Measurements from ENCODE around the gene MYH2.
"Not testable (repeated sequence)": the region's sequence is repeated elsewhere in the genome, so short reads cannot be mapped to it uniquely, and the experiment has no call there.

MYH2 gene

DNA sequence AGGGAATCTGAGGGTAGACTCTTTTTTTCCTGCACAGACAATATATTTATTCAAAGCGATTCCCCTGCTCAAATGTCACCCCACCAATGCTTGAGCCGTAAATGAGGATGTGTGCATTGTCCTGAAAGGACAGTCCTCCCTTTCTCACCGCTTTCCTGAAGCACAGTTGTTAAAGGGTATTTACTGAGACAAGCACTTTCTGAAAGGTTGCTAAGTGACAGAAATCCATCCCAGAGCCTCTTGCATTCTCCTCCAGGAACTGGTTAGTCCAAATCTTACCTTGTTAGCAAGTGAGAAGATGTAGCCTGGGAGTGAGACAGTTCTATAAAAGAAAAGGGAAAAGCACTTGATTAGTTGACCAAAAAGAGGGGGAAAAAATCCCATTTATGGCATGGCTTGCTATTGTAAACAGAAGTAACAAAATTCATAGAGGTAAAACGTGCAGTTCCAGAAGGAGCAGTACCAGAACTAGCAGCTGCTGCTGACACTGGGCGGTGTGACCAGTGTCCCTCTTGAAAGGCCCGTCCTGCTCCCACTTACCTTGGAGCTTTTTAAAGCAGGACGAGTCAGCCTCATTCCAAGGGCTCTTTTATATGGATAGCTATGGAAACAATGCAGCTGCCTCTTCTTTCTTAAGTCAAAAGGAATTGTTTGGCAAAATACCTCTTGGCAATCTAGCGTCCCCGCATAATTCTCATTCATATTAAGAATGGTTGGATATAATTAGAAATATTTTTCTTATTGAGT lies at the start of gene MYH2:
MYH2 (minus strand) TSS at position 563 of the 747 bp plus-strand sequence. CDS start 1,738 bp downstream, outside the sequence.
- DNase-seq (ENCODE audit: low read depth in 2 of 2): no peak

DNA sequence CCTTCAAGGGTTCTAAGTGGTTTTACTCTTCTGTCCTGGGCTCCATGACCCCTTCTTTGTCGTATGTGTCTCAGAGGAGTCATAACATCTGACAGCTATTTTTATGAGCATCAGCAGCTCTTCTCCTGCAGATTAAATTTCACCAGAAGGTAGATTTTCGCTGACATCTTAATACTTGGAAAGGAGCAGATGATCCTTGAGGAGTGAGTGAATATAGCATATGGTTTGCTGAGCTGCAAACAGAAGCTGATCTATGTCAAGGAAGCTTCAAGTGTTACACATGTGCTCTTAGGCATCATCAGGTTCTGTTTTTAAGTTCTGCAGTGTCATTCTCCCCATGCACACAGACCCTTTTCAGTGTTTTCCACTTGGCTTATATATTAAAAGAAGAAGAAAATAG lies 49.2 kb upstream of the MYH2 start:
- no peak for DNase-seq (ENCODE audit: low read depth in 2 of 2)

DNA sequence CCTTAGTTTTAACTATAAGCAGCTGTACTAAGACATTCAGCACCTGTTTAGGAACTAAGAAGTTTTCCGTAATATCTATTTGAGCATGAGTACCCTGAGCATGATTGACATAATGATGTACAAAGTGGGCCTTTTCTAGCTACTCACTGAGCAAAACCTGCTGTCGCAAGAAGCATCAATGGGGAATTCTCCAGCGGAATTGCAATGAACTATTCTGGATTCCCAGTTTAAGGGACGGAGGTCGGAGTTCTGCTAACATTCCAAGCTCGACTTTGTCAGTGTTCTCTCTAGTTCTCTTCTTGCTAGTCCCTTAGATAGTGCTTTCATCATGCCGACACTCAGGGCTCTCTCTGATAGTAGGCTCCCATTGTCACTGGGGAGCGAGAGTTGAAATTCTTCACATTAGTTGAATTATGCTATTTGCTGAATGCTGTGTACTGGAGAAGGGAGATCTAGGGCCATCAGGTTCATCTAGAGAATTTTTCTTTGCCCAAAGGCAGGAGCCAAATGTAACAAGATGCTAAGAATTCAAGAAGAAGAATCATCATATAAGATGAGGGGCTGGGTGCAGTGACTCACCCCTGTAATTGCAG lies 40.2 kb upstream of the MYH2 start:
- DNase-seq (ENCODE audit: low read depth in 2 of 2): no peak

DNA sequence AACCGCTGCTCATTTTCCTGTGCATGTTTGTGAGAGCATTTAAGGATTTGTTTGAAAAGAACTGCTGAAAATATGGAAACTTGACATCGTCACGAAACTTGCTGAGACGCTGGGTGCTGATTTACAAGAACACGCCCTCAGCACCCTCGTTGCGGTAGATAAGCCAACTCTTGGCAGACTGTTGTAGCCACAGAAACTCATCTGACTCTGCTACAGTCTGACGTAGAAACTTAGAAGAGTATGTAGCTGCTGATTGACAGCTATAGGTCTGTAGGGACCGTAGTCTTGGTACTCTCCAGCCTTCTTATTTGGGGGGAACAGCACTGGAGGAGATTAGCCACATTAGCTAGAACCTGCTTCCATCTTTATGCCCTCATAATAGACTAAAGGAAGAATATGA lies 36.1 kb upstream of the MYH2 start:
- DNase-seq (ENCODE audit: low read depth in 2 of 2): no peak

DNA sequence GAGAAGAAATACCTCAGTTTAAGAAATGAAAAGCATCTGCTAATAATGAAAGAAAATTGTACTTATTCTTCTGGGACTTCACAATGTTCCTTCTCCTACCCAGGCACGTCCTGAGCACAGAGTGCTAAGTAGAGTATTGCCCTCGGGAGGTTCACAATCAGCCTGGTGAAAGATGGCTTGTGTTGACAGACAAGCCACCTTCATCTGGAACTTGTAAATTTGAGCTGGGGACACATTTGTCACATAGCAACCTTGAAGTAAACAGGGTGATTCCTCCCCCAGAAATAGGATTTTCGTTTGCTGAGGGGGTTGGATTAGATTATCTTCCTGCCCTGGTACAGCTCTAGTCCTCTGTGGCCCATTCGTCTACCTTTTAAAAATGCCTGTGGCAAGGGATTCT lies 34.4 kb upstream of the MYH2 start:
- DNase-seq (ENCODE audit: low read depth in 2 of 2): no peak

DNA sequence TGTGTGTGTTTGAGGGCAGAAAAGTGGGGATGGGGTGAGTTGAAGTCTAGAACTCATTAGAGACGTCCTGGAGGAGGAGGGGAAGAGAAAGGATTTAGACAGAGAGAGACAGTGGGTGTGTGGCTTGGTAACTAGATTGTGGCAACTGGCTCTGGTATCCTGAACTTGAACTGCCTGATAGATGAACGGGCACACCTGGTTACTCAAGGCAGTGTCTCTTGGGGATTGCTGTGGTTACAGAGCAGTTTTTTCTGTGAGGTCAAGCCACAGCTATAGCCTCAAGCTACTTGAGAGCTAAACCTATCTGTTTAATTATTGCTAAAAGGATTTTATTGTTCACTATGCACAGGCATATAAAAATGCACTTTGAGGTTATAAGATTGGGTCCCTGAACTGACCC lies 29.8 kb upstream of the MYH2 start:
- no peak for DNase-seq (ENCODE audit: low read depth in 2 of 2)

DNA sequence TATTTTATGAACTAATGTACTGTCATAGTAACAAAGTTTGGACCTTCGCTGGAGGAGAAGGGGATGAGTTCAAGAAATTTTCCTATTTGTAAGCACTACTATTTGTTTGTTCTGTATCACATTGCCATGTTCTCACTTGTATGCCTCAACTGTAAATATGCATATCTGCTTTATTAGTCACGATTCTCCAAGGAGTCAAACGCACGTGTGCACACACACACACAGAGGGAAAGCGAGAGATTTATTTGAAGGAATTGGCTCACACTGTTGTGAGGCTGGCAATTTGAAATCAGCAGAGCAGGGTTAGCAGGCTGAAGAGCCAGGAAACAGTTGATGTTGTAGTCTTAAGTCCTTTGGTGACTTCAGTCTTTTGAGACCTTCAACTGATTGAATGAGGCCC lies 24.9 kb upstream of the MYH2 start:
- no peak for DNase-seq (ENCODE audit: low read depth in 2 of 2)

DNA sequence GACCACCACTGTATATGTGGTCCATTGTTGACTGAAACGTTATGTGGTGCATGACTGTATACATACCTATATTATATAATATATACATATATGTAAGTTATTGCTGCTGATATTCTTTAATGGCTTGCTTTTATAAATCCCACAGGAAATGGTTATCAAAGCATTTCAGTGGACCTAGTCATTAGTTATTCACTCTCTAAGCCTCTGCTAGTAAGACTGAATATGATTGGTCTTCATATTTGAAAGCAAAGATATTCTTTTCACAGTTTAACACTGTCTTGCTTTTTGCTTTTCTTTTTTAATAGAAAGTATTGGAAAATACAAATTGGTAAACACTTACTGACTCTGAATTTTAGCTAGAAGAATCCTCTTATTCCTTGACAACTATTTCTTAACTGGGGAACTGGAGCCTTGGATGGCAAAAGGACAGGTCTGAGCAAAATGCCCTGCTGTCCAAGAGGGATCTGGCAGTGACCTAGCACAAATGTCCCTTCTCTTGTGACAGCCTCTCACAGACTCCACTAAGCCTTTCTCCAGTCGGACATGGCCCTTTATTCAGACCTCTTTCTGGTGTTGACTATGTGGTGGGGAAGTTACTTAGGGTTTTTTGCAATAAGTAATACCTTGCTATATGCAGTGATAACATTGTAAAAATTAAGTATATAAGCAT lies 14.7 kb upstream of the MYH2 start:
- no peak for DNase-seq (ENCODE audit: low read depth in 2 of 2)

DNA sequence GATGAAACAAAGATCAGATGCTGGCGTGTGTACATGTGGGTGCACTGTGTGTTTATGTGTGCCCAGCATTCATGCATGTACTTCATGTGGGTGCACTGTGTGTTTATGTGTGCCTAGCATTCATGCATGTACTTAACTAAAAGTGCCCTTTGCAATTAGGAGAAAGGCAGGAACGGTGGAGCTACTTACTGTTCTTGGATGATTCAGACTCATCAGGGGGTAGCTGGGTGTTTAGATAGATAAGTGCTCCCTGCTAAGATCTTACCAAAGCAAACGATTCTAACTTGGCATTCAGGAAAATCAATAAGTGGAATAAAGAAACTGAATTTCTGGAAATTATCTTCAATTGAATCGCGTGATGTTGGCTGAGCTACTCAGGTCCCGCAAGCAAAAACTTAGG lies 8.6 kb upstream of the MYH2 start:
- DNase-seq (ENCODE audit: low read depth in 2 of 2): no peak

DNA sequence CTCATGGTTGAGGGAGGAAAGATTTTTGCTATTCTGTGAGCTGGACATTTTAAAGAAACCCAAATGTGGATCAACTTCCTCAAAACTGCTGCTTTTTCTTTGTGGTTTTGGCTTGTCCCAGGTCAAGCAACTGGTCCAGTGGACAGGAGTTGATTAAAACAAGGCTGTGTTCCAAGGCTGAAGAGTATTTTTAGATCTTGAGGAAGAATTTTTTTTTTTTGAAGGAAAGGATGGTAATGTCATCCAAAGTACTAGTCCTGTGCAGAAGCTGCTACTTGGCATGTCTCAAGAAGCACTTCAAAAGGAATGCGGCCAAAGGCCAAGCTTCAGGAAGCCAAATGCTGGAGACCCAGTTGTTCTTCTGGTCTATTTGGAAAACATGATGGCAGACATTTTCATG lies 8.0 kb upstream of the MYH2 start:
- no peak for DNase-seq (ENCODE audit: low read depth in 2 of 2)

DNA sequence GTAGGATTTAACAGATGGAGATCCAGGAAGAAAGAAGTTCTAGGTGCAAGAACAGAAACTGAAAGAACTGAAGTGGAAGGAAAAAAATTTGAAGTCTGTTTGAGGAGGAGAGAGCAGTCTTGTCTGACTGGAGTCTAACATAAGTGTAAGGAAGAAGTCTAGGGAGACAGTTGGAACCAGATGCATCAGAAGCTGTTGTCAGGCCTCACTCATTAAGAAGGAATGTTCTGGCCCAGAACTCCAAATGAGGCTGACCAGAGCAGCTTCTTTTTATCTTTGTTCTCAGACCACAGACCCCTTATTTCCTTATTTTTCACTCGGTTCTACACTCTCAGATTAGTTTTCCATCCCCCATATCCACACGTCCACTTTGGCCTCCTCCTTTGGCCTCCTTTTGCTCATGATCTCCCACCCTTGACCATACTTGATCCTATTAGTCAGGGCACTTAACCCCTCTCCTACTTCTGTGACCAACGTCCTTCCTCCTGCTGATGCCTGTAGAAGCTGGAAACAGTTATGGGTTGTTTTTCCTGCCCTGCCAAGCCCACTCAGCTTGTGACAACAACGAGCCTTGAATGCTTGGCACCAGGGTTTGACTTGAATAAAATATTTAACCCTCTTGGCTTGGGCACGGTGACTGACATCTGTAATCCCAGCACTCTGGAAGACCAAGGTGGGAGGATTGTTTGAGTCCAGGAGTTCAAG lies 7.0 kb upstream of the MYH2 start:
- DNase-seq (ENCODE audit: low read depth in 2 of 2): no peak

DNA sequence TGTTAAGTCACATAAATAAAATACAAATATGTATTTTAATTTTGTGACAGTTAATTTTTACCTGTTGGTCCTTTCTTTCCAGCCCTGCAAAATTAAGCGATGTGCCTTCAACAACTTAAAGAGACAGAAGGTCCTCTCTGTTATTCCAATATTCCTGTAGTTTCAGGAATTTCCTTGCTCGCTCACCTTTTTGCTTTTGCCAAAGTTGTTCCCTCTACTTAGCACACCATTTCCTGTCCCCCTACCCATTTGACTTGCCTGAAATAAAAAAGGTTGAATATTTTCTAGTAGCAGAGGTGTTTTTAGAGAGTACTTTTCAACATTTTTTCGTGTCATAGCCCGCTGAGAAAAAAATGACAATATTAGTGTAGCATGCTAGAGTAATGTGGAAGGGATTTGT lies 556 bp upstream of the MYH2 start:
- DNase-seq (ENCODE audit: low read depth in 2 of 2): no peak

DNA sequence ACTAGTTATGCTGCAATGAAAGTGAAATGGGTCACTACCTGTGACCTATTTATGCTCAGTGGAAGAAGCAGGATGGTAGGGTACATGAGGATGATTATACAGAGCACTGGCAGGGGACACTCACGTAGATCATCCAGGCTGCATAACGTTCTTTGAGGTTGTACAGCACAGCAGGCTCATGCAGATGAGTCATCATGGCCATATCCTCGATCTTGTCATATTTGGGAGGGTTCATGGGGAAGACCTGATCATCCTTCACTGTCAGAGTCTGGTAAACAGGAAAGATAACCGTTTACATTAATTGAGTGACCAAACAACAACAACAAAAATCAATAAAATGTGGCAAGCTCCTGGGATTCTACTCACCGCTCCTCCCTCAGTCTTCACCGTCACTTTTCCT lies 2.1 kb downstream of the MYH2 start:
- no peak for DNase-seq (ENCODE audit: low read depth in 2 of 2)

DNA sequence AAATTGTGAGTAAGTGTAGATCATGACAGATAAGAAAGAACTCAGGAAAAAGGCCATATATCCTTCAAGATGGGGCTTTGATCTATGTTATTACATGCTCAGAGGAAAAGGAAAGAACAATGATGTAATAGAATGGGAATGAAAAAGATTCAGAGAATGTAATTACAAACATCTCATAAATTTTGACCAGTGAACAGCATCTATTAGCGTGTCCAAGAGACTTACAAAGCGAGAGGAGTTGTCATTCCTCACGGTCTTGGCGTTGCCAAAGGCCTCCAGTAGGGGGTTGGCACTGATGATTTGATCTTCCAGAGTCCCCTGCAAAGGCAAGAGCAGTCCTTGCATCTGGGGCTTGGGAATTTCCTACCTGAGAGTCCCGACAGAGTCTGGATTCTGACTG lies 6.0 kb downstream of the MYH2 start:
- not testable (repeated sequence) for DNase-seq (ENCODE audit: low read depth in 2 of 2)

DNA sequence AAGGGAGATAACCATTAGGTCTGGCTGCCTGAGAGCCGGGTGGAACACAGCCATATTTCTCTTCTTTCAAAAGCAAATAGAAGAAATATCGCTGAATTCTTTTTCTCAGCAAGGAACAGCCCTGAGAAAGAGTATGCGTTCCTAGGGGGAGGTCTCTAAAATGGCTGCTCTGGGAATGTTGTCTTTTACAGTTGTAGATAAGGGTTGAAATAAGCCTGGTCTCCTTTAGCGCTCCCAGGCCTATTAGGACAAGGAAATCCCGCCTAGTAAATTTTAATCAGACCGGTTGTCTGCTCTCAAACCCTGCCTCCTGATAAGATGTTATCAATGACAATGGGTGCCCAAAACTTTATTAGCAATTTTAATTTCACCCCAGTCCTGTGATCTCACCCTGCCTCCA lies 8.3 kb downstream of the MYH2 start:
- DNase-seq (ENCODE audit: low read depth in 2 of 2): not testable (repeated sequence)

DNA sequence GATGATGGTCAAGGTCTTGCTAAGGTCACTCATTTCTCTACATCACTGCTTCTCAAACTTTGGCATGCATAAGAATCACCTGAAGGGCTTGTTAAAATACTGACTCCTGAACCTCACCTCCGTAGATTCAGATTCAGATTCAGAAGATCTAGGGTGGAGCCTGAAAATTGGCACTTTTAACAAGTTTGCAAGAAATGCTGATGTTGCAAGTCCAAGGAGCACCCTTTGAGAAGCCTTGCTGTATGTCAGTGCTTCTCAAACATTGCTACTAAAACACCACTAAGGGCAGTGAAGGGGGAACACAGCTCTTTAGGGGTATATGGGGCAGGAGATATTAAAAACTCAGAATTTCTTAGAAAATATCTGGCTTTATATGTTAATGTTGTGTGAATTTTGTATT lies 17.4 kb downstream of the MYH2 start:
- DNase-seq (ENCODE audit: low read depth in 2 of 2): no peak

DNA sequence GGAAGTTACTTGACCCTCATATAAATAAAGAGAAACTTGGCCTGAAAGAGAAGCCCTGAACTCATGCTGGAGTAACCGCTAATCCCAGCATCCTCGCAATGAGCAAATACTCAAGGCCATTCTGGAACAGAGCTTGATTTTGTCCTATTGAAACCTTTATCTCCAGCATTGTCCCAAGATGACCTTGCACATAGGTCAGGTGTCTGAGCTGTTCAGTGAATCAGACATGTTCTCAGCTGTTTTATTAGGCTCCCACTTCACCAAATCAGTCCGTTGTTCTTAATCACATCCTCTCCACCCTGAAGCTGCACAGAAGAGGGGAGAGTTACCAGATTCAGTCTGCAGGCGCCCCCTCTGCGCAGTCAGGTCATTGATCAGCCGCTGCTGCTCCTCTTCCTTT lies 22.0 kb downstream of the MYH2 start:
- no peak for DNase-seq (ENCODE audit: low read depth in 2 of 2)

DNA sequence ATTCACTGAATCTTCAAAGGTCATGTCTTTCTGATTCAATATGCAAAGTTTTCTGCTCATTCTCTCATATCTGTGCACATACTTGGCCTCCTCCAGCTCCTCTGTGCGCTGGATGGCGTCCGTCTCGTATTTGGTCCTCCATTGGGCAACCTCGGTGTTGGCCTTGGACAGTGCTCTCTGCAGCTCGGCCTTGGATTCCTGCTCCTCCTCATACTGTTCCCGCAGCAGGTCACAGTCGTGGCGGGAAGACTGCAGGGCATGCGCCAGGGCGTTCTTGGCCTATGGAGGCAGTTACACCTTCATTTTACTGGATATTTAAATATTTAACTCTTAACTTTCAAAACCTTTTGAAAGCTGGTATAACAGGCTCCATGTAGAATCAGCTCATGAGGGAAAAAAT lies 22.9 kb downstream of the MYH2 start:
- DNase-seq (ENCODE audit: low read depth in 2 of 2): no peak

DNA sequence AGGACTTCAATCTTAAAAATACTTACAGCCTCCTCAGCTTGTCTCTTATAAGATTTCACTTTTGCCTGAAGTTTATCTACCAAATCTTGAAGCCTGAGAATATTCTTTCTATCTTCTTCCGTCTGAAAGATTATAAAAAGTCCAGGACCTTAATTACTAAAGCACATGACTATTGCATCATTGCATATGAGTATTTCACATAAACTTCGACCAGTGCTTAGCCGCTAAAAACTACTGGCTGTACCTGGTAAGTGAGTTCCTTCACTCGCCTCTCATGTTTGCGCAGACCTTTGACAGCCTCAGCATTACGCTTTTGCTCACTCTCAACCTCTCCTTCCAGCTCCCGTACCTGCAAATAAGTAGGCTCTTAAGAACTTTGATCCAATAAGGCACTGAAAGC lies 26.4 kb downstream of the MYH2 start:
- DNase-seq (ENCODE audit: low read depth in 2 of 2): no peak

DNA sequence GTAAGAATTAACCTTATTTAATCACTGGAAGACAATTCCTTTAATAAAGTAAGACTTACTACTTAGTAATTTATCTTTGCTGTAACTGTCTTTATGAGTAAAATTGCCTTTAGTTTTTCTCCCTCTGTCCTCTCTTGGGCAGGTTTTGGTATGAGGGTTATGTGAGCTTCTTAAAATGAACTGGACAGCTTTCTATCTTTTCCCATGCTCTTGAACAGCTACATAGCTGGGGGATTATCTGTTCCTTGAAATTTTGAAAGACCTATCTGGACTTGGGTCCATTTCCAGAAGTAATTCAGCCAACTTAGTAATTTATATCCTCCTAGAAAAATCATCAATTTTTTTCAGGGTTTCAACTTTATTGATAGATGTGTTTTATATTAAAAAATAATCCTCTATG lies 27.5 kb downstream of the MYH2 start:
- no peak for DNase-seq (ENCODE audit: low read depth in 2 of 2)

DNA sequence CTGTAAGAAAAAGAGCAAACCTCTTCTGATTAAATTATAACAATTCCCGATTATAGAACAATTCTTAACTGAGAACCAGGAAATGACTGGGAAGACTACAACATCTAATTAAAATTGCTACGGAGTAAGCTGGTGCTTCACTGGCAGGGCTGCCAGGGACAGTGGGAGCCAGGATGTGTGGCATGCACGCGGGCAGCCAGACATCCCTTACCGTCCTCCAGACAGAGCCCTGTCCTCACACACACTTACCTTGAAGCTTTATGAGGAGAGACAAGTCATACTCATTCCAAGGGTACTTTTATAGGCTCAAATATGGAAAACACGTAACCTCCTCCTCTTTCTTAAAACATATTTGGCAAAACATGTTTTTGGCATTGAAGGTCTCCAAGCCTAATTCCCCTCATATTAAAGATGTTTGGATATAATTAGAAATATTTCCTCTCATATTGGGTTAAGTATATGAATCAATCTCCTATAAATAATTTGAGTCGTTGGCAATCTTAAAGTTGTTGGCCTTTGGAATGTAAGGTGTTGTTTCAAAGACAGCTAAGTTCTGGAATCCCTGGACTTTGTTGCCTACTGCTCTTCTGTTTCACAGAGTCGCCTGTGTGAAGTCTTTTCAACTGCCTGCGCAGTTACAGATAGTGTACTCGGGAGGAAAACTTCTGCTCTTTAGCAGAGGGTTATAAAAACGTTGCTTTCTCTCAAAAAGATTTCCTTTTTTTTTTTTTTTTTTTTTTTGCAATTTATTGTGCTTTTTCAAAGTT lies 31.0 kb downstream of the MYH2 start, which contains the start of gene MYH1:
MYH1 (minus strand) TSS at position 272 of the 767 bp plus-strand sequence. CDS start 1,900 bp downstream, outside the sequence.
- no peak for DNase-seq (ENCODE audit: low read depth in 2 of 2)

DNA sequence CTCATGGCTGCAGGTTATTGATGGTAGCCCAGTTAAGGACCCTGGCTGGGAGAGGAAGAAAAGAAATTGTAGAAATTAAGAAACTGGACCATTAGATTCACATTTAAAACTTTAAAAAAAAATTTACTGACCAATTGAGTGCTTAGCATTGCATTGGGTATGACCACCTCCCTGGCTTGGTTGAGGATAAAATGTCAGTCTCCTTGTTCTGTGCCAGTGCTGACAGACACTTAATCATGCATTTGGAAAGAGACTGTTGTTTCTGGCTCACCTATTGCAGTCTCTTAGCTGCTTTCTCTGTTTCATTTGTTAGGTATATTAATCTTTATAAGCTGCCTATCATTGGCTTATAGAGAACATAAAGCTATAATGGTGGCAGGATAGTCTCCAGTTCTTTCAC lies 32.8 kb downstream of the MYH2 start:
- DNase-seq (ENCODE audit: low read depth in 2 of 2): no peak

All from stimulated activated CD4-positive, alpha-beta T cell treated with anti-CD3 and anti-CD28 coated beads, Interleukin-1b, Interleukin-23, amount 100 ng/mL, for 1 hour (primary cell).